NCI-H1105 (cell line): ENCODE measurements around the gene ZNF214.

Experiments used
- DNase-seq: peaks from one replicate; lab custom pipeline; 2025; lab: John Stamatoyannopoulos, UW

ZNF214 gene

GRCh38 chr11:7020183-7020917 lies at the start of gene ZNF214, which contains the start of gene NLRP14:
Gene ZNF214 (minus strand): TSS chr11:7020346. CDS start chr11:7002835, 17,511 bp downstream.
Gene NLRP14 (plus strand): TSS chr11:7020479. CDS start chr11:7038587, 18,108 bp downstream.
- DNase-seq = peak; percentile 56

- DNase-seq = no peak
Measured at GRCh38 chr11:7062534-7062933, 42.4 kb upstream of the ZNF214 start.

- DNase-seq = no peak
Measured at GRCh38 chr11:7060868-7061267, 40.7 kb upstream of the ZNF214 start.

GRCh38 chr11:7057641-7058040 lies 37.5 kb upstream of the ZNF214 start:
- DNase-seq = no peak

DNA sequence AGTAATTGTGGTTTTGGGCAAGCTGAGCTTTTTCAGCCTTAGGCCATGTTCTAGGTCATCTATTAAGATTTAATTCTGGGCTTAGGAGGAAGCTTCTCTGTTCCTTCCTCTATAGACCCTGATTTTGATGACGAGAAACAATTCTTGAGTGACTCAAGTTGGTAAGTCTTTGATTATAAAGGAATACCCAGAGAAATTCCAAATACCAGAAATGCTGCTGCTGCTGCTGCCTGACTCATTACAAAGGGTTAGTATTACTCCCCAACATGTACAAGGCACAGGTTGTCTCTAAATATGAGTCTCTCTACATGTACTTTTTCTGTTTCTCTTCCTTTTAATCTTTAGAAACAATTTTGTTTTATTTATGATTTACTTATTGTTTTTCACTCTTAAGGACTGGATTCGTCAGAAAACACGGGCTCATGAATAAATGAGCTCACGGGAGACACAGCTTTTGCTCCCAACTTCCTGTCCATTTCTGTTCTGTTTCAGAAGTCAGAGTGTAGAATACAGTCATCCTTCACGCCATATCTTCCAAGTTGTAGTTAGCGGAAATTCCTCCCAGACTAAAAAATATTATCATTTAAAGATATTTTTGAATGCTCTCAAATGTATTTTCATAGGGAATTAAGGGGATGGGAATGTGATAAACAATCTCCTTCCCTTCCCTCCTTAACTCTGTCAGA lies 36.8 kb upstream of the ZNF214 start:
- no peak for DNase-seq

DNA sequence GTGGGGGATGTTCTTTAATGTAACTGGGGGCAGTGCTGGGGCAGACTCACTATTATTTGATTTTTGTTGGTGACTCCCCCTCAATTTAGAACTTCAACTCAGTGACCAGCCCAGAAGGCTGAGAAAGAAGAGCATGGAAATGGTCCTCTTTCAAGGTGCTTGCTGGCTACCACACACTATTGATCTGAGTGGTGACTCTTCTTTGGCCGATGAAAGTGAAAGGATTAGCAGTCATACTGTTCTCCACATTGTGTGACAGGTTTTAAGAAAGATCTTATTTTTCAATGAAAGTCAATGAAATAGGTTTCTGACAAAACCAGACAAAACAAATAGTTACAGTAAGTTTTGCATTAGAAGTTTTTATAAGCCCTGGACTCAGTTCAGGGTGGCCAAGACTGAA lies 30.0 kb upstream of the ZNF214 start:
- DNase-seq = no peak

- no peak for DNase-seq
Measured at GRCh38 chr11:7046474-7047175, 26.5 kb upstream of the ZNF214 start.

- DNase-seq = no peak
Measured at GRCh38 chr11:7034019-7034418, 13.9 kb upstream of the ZNF214 start.

DNA sequence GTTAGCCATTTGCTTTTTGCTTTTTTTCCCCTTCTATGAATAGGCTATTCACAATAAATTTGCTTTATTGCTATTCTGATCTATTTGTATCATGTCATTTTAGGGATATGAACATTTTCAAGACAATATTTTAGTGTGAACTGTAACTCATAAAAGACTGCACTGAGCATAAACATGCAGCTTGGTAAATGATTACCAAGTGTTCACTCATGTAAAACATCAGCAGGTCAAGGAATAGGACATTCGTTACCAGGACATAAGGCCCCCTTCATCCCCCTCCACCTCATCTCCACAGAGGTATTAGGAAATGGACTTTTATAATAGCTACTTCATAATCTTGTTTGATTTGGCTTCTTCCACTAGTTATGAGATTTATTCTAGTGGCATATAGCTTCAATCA lies 12.5 kb upstream of the ZNF214 start:
- no peak for DNase-seq

- peak; percentile 30 for DNase-seq
Measured at GRCh38 chr11:7031471-7031871, 11.3 kb upstream of the ZNF214 start.

DNA sequence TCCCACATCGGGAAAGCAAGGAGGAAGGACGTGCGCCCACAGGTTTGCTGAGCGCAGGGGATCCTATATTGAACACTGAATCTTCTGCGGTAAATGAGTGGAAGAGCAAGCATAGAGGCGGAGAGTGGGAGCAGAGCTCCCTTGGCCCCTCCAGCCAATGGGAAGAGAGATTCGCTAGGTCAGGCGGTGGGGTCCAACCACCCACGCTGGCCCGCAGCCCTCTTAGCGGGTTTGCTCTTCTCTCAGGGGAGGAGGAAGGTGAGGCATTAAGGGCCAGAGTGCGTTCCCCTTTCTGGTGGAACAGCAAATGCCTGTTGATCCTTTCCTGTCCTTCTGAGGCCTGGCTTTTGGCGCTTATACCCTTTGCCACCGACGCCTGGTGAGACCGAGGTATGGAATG lies 10.7 kb upstream of the ZNF214 start:
- no peak for DNase-seq

DNA sequence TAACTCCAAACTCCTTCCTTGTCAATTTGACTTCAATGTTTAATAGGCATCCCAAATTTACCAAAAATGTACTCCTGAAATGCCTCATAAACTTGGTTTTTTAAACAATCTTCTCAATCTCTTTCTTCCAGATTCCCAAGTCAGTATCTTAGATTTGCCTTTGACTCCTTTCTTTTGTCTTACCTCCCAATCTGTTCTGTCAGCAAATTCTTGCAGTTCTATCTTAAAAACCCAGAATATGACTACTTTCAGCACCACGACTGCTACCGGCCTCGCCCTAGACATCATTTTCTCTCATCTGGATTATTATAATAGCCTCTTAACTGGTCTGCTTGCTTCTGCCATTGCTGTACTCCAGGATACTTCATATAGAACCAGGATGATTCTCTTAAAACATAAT lies 8.0 kb upstream of the ZNF214 start:
- no peak for DNase-seq

DNA sequence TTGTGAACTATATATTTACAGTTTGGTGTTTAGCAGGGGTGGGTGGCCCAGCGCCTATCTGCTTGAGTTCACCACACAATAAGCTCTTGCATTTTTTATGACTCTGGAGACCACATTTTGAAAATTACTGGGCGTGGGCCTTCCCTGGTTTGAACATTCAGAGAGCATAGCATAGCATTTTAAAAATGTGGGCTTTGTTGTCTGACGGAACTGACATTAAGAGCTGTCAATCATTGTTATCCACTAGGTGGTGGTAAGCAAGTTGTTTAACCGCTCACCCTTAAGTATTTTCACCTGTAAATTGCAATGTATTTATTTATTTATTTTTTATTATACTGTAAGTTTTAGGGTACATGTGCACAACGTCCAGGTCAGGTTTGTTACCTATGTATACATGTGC lies 1.2 kb upstream of the ZNF214 start:
- no peak for DNase-seq

- no peak for DNase-seq
Measured at GRCh38 chr11:7019500-7020182, 505 bp downstream of the ZNF214 start.

DNA sequence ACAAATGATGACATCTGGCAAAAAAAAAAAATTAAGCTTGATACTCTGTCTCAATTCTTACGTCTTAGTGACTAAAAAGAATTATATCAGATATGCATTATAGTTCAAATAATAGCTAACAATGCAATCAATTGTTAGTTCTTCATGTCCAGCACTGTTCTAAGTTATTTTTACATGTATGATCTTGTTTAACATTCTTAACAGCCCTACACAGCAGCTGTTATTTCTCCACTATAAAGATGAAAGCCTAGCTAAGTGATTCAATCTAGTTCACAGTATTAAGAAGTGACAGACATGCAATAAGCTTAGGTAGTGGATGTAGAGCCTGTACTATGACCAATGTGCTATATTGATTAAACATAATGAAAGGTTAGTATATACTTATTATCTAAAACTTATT lies 4.1 kb downstream of the ZNF214 start:
- no peak for DNase-seq

DNA sequence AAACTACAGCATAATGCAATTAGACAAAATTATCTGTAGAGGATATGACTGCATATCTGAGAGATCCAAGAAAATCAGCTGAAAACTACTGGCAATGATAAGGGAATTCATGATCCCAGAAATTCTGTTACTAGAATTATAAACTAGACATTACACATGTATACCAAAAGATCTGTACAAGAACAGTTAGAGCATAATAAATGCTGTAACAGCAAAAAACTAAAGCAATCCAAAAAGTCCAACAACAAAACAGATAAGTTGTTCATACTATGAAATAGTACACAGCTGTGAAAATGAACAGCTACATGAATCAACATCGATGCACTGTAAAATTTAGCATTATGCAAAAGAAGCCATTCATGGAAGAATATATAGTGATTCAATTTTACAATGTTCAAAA lies 6.0 kb downstream of the ZNF214 start:
- DNase-seq = no peak

DNA sequence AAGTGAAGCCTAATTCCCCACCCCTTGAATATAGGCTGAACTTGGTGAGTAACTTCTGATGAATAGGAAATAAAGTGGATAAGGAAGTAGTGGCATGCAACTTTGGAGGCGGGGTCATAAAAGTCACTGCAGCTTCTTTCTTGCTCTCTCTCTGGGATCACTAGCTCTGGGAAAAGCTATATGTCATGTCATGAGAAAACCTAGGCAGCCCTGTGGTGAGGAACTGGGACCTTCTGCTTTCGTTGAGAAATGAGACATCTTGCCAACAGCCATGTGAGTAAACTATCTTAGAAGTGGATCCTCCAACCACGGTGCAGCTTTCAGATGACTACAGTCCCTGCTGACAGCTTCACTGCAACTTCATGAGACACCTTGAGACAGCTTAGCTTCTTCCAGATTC lies 15.7 kb downstream of the ZNF214 start:
- DNase-seq = no peak

DNA sequence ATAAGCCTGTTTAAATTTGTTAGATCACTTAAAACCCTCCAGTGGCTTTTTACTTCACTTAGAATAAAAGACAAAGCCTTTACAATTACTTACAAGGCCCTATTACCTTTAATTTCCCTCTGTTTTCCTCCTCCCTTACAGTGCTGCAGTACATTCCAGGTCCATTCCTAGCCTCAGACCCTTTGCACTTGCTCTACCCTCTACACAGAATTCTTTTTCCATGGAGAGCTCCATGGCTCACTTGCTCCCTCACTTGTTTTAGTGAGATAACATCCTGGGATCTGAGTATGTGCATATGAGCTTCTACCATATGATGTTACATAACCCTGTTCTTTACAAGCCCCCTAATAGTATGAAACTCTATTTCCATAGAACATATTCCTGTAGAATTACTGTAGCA lies 24.4 kb downstream of the ZNF214 start:
- DNase-seq = no peak

DNA sequence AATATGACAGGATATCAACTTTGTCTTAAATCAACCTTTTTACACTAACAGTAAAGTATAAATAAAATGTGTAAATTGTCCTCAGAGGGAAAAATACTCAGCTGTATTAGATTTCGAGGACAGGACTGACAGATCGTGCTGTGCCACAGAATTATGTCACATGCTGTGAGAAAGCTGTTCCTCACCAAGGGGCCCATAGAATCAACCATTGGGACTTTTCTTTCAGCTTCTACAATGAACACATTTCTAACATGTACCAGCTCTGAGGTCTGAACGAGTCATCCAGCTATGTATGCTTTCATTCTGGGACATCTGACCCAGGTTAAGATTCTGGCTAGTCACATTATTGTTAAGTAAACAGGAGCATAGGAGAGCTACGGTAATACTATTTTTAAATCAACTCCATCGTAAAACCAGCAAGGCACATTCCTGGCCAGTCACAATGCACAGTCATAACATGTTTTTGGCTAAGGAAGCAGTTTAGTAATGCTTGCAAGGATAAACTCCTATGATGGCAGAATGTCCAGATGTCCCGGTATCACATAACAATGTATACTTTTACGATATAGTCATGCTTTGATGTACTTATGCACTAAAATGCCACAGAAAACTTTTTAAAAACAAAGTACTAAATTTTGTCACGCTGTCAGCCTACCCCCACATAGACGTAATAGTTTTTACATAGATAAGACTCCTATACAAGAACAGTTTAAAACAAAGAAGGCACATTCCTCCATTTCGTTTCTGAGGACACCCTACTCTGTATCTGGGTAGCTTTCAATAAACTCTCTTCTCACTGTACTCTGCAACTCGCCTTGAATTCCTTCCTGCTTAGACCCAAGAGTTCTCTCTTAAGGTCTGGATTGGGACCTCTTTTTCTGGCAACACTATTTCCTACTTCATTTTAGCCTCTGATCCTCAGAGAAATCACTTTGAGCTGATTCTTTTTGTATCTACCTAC lies 27.4 kb downstream of the ZNF214 start:
- no peak for DNase-seq

DNA sequence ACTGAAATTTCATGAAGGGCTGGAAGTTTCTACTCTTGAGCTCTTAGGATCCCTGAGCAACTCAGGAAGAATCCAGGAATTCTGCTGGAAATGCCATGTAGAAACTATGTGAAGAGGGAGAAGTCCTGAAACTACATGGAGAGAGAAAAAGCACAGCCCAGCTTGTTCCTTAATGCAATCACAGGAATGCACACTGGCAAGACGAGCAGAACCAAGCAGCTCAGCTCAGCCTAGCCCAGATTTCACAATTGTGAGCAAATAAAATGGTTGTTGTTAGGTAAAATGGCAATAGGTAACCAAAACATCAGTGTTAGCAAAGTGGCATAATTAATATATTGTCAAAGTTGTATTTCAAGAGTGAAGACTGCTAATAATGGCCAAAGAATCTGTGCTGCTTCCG lies 28.1 kb downstream of the ZNF214 start:
- no peak for DNase-seq

DNA sequence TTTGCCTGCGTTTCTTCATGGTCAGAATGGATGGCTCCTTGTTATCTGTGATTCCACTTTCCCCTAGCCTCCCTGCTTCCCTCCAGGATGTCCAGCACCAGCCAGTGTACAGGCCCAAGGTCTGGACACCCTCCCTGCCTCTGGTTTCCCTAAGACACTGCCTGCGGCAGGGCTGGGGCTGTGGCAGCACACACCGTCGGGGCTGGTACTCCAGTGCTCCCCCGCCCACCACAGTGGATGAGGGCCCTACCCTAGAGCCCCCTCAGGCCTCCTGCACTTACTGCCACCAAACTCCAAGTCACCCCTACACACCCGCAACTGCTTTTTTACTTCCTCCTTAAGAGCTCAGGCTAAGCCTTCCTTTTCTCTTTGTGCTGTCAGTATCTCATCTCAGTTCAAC lies 28.9 kb downstream of the ZNF214 start:
- no peak for DNase-seq
